Measurements from ENCODE around the gene FOXO4.

Gene FOXO4

GRCh38 chrX:71144651-71145050, 49.0 kb downstream of the FOXO4 start, which contains the start of gene NLGN3:
Gene NLGN3, plus strand, starts transcription at chrX:71144841. Its CDS starts 2,909 bp downstream, at chrX:71147750.
- no peak for DNase-seq

- no peak for DNase-seq
Observed at GRCh38 chrX:71147496-71148277, 52.0 kb downstream of the FOXO4 start.

GRCh38 chrX:71148278-71148663, 52.6 kb downstream of the FOXO4 start:
- no peak for DNase-seq

GRCh38 chrX:71151366-71151765, 55.7 kb downstream of the FOXO4 start:
- DNase-seq: no peak

Data from activated T-cell treated with anti-CD3 and anti-CD28 coated beads, Interleukin-2, amount 50 U/mL, for 48 hours (primary cell).